ENCODE results near the gene MAN1C1.

The MAN1C1 gene

DNA sequence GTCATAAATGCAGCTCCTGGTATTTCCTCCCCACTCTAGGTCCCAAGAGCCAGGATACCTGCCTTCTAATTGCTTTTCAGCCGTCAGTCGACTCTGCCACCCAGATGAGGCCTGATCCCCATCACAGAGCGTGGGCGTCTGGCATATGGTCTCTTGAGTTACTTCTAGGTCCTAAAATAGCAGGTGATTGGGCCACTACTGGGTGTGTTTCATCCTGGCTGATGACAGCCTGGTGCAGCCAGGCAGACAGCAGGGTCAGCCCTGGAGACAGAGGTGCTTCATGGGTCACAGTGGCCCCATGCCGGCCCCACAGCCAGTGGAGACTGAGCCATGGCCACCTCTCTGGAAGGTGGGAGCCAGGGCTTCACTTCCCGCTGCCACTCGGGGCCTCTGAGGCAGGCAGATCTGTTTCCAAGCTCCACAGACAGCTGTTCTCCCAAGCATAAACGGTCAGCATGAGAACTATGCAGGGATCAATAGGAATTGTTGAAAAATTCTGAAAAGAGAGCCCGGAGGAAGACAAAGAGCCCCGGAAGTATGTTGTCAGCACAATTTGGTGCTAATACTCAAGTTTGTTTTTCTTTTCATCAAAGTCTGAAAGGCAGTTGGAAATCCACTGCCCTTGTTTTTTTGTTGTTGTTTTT is 83.0 kb downstream of the MAN1C1 start:
- DNase-seq = no peak

DNA sequence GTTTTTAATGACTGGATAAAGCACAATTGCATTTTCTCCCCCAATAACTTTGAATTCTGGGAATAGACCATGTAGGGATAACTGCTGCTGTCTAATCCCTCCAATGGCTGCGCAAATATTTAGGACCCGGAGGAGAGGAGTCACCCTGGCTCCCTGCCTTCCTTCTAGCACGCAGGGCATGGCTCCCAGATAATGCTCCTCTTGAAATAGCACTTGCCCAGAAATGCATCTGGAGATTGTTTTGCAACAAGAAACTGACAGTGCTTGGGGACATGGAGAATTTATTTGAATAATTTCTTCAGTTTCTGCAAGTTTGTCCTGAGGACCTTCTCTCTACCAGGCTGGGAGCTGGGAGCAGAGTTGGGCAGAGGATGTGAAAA is 83.5 kb downstream of the MAN1C1 start:
- no peak for DNase-seq

DNA sequence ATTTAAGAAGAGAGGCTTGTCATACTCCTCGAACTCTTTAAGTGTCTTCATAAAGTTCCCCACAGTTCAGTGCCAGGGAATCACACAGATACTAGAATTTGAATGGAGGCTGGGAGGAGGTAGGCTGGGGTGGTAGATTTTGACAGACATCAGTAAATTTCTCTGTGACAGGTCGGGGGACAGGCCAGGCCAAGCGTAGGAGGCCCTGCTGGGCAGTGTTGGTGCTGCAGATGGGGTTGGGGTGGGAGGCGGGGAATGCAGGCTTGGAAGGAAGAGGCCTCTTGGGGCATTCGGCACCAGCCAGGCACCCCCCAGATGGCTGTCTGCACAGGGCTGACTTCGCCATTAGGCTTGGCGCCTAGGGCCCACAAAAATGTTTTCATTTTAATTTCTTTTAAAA is 84.0 kb downstream of the MAN1C1 start:
- DNase-seq = no peak

DNA sequence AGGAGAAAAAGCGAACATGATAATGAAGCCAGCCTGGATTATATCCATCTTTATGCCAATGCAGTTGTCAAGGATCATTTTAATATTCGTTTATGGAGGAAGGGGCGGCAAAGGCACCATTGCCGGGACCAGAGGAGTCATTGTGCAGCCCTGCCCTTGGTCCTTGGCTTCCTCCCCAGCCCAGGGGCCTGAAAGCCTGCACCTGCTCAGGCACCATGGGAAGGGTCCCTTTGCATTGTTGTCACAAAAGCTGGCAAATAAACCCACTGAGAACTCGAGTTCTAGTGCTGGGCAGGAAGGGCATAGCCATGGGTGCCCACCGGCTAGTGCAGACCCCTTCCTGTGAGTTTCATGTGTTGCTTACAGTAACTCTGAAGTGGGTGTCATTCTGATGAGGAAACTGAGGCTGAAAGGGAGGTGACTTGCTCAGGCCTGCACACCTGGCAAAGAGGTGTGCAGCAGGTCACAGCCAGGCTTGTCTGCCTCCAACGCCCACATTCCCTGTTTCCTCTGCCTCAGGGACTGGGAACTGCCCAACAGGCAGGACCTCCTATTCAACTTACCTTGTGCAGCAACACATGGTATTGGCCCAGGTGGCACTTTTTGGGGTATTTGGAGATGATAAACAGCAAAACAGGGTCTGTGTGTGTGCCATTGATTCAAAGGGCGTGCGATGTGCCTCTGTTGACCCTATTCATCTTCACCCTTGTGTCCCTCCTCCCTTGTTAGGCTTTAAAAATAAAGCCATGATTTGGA is 84.6 kb downstream of the MAN1C1 start:
- no peak for DNase-seq

DNA sequence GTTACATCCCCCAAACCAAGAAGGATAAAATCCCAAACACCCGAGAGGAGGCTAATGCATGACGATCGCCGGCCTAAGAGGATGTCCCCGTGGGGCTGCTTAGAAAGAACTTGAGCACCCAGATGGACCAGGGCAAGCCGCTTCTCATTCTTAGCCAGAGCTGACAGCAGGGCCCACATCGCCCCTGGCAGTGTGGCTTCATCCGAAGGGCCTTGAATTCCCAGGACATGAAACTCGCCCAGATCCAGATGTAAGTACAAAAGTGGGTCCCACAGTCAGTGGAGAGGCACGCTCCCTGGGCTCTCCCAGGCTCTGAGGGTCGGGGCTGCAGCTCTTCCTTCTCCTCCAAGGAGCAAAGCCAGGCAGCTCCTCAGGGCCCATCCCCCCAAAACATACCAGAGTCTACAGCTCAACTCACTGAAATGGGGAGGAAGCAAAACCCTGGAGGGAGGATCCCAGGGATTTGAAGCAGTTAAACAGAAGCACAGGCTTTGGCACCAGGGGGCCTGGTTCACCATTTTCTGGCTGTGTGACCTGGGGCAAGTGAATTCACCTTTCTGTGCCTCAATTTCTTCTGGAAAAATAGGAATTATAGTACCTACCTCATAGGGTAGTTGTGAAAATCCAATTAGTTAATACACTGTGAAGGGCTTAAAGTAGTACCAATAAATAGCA is 85.6 kb downstream of the MAN1C1 start:
- no peak for DNase-seq

DNA sequence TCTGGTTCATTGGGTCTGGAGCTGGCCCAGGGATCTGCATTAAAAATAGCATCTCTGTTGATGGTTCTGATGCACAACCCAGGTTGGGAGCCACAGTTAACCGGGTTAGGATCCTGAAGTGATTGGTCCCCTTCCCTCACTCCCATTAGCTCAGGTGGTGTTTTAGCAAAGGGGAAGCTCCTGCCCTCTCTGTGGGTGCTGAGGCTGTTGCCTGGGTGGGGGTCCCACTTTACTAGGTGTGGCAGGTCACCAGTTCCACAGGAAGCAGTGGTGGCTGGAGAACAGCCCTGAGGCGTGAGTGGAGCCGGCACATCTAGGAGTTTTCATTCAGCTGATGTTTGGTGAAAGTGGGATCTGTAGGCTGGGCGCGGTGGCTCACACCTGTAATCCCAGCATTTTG is 86.5 kb downstream of the MAN1C1 start:
- no peak for DNase-seq

DNA sequence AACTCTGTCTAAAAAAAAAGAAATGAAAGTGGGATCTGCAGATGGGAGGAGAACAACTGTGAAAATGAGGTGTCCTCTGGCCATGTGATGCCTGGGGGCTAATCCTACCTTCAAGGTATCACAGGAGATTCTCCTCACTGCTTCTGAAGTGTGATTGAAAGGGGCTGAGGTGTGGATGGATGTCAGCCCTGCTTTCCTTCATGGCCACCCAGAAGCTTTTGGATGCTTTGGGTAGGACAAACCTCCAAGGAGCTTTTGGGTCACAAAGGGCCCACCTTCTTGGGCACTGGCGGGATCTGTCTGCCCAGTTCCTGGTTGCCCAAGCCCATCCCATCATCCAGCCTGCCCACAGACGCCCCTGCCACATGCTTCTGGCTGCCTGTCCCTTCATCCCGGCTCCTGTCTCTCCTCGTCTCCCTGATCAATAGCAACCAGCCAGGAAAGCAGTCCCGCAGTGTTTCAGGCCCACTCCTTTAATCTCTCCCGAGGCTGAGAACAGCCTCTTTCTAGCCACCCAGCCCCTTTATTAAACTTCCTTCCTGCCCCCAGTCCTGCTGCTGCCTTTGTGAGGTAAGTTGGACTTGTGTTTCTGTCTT is 87.2 kb downstream of the MAN1C1 start:
- DNase-seq = no peak

DNA sequence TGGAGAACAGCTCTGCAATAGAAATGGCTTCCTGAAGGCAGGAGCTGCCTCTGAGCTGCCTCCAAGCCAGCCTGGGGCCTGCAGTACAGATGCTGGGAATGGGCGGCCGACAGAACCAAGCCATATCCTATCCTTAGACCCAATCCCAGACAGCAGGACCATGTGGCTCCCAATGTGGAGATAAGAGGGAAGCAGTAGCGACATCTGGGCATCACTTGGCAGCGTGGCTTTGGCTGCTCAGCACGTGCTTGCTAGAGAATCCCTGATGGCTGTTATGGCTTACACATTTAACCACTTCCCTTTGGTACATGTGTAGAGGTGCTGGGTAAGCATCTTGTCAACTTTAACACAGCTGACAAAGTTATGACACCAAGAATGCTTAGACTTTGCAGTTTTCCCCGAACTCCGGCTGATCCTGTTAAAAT is 87.7 kb downstream of the MAN1C1 start:
- no peak for DNase-seq

DNA sequence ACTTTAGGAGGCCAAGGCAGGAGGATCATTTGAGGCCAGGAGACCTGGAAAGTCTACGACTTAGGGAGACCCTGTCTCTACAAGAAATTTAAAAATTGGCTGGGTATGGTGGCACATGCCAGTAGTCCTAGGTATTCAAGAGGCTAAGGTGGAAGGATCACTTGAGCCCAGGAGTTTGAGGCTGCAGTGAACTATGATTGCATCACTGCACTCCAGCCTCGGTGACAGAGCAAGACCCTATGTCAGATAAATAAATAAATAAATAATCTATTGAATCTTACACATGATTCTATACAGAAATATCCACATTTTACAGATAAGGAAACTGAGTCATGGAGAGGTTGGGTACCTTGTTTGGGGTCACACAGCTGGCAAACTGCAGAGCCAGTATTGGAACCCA is 89.1 kb downstream of the MAN1C1 start:
- DNase-seq = no peak

DNA sequence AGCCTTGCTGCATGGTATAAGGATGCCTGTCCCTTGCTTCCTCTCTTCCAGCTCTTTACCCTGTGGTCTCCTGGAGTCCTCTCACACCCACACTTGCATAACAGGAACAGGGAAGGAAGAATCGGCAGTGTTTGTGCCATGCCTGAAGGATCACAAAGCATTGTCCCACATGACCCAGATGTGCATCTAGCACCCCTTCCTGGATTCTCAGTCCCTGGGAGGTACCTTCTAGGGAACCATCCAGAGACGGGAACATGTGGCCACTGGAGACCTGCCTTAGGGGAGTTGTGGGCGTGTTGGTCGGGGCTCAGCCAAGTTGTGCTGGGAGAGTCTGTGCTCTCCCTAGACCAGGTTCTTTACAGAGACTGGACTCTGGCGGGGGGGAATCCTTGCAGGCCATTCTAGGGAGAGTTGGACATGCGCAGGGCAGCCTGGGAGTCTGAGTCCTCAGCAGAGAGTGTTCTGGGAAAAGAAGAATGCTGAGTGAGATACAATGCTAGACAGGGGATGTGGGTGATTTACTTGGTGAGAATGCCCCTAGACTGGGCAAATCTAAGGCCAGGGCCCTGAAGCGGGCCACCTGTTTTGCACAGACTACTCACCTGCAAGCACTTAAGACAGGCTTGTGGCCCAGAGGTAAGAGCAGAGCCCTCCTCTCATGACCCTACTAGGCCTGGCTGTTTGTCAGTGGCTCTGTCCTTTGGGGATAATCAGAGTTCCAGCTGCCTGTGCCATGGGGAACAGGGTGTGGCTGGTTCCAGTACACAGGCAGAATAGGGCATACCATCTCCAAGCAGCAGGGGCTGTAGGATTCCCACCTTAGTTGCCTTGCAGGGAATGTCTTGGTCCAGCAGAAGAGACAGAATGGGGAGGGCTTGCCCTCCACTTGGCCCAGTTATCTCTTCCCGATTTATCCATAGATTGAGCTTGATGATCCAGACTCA is 89.8 kb downstream of the MAN1C1 start:
- DNase-seq = no peak

DNA sequence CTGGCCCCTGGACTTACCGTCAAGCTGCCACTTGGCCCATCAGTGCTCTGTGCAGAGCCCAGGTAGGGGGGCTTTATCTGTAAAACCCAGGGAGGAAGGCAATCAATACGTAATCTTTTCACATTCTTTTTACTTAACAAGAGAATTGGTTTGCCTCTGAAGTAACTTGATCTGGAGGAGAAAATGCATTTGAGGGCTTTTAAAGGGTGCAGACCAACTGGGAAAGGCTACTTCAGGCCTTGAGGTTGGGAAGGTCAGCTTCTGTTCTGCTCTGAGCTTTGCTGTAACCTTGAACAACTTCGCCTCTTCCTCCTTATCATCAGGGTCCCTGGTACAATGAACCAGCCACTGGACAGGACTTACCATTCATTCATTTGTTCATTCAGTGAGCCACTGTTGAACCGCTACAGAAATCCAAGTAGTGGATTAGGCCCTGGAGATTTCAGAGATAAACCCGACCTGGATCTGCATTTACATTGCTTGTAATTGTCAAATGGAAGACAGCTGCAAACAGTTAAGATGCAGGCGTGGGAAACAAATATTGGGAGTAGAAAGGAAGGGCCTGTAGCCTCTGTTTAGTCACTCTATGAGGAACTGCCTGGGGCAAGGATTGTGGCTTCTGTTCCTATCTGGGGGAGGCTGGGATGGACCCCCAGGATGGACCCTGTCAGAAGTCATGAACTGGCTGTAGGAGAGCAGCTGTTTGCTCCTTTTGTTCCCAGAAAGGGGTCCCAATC is 90.9 kb downstream of the MAN1C1 start:
- DNase-seq = no peak

DNA sequence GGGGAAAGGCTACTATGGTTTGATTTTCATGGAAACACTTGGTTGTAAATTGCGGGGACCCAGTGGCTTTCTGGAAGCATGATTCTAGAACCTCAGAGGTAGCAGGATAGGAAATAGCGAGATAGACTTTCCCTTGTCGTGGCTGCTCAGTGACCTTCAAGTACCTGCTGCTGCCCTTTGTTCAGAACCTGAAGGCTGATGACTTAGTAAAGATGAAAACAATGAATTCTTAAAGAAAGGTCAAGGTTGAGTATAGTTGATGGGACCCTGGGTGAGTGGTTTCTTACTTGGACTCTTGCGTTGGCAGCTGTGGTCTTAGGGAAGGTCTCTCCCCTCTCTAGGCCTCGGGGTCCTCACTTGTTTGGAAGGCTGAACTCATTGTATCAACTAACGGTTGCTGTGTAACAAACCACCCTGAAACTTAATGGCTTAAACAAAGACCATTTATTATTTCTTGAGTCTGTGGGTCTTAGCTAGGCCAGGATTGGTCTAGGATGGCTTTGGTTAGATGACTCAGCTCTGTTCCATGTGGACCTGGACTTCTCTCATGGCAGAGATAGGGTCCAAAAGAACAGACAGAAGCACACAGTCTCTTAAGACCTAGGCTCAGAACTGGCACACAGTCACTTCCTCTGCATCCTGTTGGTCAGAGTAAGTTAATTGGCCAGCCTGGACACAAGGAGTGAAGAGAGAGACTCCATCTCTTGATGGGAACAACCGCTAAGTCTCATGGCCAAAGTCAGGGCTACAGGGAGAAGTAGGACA is 94.2 kb downstream of the MAN1C1 start:
- no peak for DNase-seq

DNA sequence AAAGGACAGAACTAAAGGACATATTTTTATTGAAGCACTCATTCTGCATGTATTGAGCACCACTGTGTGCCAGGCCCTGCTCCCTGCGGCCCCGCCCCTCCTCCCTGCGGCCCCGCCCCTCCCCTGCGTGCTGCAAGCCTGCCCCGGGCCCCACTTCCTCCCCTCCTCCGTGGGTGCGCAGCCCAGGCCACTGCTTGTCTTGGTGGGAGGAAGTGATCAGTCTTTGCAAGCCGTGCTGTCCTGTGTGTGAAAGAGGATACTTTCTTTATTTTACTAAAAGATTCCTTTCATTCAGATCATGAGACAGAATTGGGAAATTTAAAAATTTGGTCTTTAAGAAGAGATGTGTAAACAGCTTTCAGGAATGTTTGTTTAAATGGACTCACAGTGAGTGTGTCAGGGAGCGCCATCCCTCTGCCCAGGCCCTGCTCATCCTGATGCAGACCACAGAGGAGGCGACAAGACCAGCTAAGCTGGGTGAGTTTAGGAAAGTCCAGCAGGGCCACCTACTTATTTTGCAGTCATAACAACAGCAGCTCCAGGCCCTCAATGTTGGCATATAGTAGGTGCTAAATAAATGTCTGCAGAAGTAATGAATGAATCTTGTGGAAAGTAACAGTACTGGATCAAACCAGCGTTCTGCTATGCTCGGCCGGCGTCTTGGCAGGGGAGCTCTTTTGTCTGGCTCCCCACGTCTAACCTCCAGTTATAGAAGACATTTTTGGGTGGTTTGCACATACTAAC is 95.1 kb downstream of the MAN1C1 start:
- DNase-seq = no peak

DNA sequence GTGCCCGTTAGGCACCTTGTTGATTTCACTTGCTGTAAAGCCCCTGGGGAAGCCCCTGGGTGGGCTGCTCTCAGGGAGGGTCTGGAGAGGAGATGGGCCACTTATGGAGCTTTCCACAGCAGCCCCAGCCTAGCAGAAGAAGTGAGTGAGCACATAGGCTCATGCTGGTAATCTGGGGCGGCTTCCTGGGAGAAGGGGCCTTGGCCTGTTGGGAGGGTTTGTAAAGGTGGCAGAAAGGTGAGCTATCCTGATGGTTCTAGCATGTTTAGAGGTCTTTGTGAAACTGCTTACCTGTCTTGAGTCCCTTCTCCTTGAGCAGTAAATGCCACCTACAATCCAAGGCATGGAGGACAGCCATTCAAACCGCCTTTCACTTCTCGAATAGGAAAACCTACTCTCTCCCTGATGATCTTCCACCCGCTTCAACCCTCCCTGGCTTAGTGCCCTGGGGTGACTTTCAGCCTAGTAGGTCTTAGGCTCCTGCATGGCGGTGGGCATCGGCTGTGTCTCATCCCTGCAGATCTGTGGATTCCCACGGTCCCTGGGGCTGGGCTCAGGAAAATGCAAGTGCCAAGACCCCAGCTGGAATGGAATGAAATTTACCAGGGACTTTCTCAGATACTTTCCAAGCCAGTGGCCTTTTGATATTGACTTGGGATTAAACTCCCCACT is 95.8 kb downstream of the MAN1C1 start:
- DNase-seq = no peak

DNA sequence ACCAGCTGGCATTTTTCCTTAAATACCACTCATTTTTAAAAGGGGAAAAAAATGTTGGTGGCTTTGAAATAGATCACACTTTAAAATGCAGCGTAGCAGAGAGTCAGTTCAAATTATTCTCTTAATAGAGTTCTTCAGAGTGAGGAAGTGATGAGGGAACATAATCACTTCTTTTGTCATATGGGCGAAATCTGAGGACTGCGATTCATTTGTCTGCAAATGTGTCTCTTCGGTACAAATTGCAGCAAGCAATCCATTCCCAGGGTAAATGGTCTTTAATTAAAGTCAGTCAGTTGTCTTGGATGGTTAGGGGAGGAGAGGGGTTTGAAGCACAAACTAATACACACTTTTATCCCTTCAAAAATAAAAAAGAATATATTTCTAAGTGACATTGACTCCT is 97.4 kb downstream of the MAN1C1 start:
- DNase-seq = no peak

DNA sequence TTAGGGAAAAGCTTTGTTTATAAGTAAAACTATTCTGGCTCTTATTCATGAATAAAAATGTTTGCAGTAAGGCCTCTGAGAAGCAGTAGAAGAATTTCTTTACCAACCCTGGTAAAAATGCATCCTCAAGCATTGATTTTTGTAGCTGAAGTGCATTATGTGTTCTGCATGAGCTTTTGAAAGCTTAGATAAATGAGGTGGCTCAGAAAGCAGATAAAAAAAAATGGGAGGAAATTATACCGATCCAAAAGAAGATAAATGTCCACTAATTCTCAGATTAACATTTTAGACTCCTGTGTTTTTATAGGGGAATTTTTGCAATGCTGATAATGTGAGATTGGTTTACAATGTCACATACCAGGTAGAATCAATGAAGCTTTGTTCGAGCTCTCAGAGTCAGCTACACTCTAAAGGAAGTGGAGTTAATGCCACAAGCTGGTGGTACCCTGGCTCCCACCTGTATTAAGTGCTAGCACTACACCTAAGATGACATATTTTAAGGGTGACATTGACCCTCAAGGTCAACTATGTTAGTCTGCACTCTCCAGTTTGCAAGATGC is 97.9 kb downstream of the MAN1C1 start:
- DNase-seq = no peak

DNA sequence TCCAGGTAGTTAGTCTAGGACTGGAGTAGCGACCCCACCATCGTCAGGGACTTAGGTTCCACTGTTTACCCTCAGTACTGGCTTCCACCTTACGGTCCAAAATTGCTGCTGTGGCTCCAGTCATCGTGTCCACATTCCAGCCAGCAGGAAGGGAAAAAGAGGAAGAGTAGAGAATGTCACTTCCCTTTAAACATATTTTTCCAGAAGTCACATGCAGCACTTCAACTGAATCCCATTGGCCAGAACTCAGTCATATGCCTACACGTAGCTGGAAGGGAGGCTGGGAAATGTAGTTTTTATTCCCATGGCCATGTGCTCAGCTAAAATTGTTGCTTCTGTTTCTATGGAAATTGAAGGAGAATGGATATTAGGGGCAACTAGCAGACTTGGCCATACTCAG is 99.3 kb downstream of the MAN1C1 start:
- DNase-seq = no peak

DNA sequence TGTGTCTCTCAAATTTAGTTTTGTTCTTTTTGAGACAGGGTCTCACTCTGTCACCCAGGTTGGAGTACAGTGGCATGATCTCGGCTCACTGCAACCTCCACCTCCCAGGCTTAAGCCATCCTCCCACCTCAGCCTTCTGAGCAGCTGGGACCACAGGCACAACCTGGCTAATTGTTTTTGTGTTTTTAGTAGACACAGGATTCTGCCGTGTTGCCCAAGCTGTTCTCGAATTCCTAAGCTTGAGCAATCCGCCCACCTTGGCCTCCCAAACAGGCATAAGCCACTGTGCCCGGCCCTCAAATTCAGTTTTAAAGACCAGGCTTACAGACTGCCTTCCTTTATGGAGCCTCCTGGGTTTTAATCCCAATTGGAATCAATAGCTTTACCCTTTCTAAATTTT is 99.7 kb downstream of the MAN1C1 start:
- no peak for DNase-seq

DNA sequence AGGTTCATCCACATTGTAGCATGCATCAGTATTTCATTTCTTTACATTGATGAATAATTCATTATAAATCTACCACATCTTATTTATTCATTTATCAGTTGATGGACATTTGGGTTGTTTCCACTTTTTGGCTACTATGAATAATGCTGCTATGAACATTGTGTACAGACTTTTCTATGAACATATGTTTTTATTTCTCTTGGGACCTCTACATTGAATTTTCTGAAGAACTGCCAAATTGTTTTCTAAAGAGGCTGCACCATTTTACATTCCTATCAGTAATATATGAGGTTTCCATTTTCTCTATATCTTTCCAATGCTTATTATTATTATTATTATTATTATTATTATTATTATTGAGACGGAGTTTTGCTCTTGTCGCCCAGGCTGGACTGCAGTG is 102.1 kb downstream of the MAN1C1 start:
- DNase-seq = no peak

Data from activated gamma-delta T cell (primary cell).